Transverse colon (tissue), 4 donors: ENCODE measurements around the gene SMIM10. TPM values are rescaled to one million over a fixed set of nuclear protein-coding genes. Genes with fewer than 3 reads are reported as not detected.

ENCODE experiments used
- DNase-seq: peaks from one replicate; pipeline ENCODE4 v3.0.0-alpha.2; 2019
- H3K27ac ChIP-seq, 4 donors: fragments of 200-600 bp; sonication (generic); 2 replicates each; pipeline ENCODE4 v1.5.1; 2016 to 2018; ENCODE audit warnings: inconsistent platforms in 4 of 4
- H3K27me3 ChIP-seq: fragments of 200-600 bp; sonication (generic); 2 replicates; pipeline ENCODE4 v1.5.1; 2017; ENCODE audit warnings: inconsistent platforms
- H3K36me3 ChIP-seq, 4 donors: fragments of 200-600 bp; sonication (generic); 2 replicates each; pipeline ENCODE4 v1.5.1; 2017 to 2019; ENCODE audit warnings: inconsistent platforms in 4 of 4
- H3K4me1 ChIP-seq, 4 donors: fragments of 200-600 bp; sonication (generic); 2 replicates each; pipeline ENCODE4 v1.5.1; 2017 to 2020; ENCODE audit warnings: inconsistent platforms in 4 of 4
- H3K4me3 ChIP-seq, 4 donors: fragments of 200-600 bp; sonication (generic); 1 replicate in 1 of 4; 2 replicates in 3 of 4; pipeline versions ENCODE4 v1.5.1 to v1.6.1; 2017 to 2019; ENCODE audit warnings: inconsistent platforms in 4 of 4
- H3K9me3 ChIP-seq, 2 donors: fragments of 200-600 bp; sonication (generic); 2 replicates each; pipeline ENCODE4 v1.5.1; 2017 to 2019; ENCODE audit warnings: inconsistent platforms in 2 of 2
- CTCF ChIP-seq, 5 experiments: fragments of 200-600 bp in 3 of 5; fragments of 450-650 bp in 2 of 5; sonication (generic) in 3 of 5; IDR thresholded peaks; 1 replicate in 2 of 5; 2 replicates in 3 of 5; pipeline ENCODE4 v1.5.1; 2016 to 2017; ENCODE audit warnings: antibody characterized with exemption in 5 of 5, inconsistent platforms in 3 of 5, mild to moderate bottlenecking in 2 of 5, moderate library complexity in 1 of 5
- EP300 ChIP-seq: sonication (generic); formaldehyde crosslinking; IDR thresholded peaks from one replicate; pipeline ENCODE4 v1.6.1; 2017; ENCODE audit warnings: antibody characterized with exemption, low read depth
- POLR2A ChIP-seq: fragments of 450-650 bp; IDR thresholded peaks from one replicate; pipeline ENCODE4 v1.6.1; 2016; ENCODE audit warnings: antibody characterized with exemption, mild to moderate bottlenecking, moderate library complexity
- POLR2AphosphoS5 ChIP-seq, 3 donors: sonication (generic); formaldehyde crosslinking; IDR thresholded peaks; one replicate each; pipeline ENCODE4 v1.6.1; 2016; ENCODE audit warnings: antibody characterized with exemption in 3 of 3
- WGBS, 2 donors: methylation state at CpG; one replicate each; pipeline ENCODE4 v1.1.5; 2018; ENCODE audit warnings: low coverage in 1 of 2; 5-methylcytosine and 5-hydroxymethylcytosine counted together
- in situ Hi-C, 4 donors: fragments of 200-750 bp; cut with MboI; loops; one replicate each; pipeline versions ENCODE4 v1.15.0 to v1.15.1; 2017; ENCODE audit warnings: low sequenced_read_pairs in 3 of 4, low pct_ligation_motif_present in 1 of 4, low pct_unique_long_range_greater_than_20kb in 1 of 4
- intact Hi-C: fragments of 100-400 bp; cut with DNase I; formaldehyde crosslinking; loops from one replicate; pipeline ENCODE4 v1.15.1; 2023; ENCODE audit warnings: low total_unique reads
- total RNA-seq, 4 donors: library from RNA; depleted of rRNA; stranded (reverse); fragments of >200 nt; gene quantifications; one replicate each; pipeline ENCODE4 v1.1.0, GENCODE V29; 2016

SMIM10 gene
- total RNA-seq, 4 donors from 2014 or later = 1.8 to 1.9 TPM; not detected in 2

DNA sequence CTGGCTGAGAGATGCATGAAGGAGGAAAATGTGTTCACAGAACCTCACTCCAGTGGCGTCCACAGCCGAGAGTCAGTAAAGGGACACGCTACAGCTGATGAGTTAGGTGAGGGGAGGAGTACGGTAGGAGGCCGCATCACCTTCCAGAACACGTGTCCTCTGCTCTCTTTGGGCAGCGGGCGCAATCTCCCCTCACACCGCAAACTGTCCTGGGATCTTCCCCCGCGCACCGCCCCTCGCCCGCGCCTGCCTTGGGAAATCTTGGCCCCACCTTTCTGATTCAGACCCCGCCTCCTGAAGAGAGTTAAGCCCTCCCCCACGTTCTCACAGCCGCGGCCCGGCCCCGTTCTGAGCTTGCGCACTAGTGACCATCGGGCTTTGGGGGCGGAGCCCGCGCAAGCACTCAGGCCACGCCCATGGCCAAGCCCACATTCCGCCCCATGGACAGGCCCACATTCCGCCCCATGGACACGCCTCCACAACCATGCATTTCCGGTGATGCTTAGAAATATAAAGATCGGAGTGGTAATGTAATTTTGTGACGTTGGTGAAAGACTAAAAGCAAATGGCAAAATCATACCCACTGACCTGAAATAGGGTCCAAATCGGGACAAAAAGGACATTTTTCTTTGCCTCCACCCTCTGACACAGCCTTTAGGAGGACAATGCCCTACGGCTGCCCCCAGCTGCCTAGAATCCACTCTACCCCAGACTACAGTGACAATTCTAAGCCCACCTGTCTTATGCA is 13.3 kb downstream of the SMIM10 start:
- Histone ChIP-seq H3K4me1 (no peaks in the 10 kb centered on the region), H3K27ac (peak overlapping the region in 3 of 4 donors; percentile 31 to 50 (median 33)), H3K36me3 (no peaks in the 10 kb centered on the region), H3K4me3 (peak overlapping the region in 3 of 4 donors; percentile 21 to 51 (median 32)), H3K9me3 (no peaks in the 10 kb centered on the region), H3K27me3 (no peaks in the 10 kb centered on the region)
- intact Hi-C loops = no loop called here
- WGBS, 2 donors = 50% methylated on average over 35 of the region's 35 CpGs; no CpG with 5 or more reads in 1 of the 2 donors
- peak; percentile 92 for DNase-seq
- in situ Hi-C loops = no loop called here
- TF ChIP-seq EP300 (no peak), POLR2AphosphoS5 (IDR thresholded peaks at IDR 0.05) (no peak), CTCF (IDR thresholded peaks at IDR 0.05) (no peak), POLR2A (no peak)

DNA sequence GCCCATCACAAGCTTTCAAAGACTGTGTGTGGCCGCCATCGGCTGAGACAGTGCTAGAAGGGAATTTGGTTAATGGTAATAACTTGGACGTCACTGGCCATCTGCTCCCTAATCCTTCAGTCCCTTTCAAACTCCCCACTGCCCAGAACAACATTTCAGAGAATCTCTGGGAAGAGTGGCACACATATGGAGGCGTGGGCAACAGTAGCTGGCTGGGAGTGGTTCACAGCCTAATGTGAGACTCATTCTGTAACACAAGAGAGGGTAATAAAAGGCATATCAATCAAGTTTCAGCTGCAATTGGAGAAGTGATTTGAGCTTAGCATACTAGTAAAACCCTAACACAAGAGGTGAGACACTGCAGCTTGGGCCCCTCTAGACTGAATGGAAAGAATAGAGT is 15.4 kb downstream of the SMIM10 start:
- TF ChIP-seq POLR2AphosphoS5 (IDR thresholded peaks at IDR 0.05) (no peak), POLR2A (no peak), EP300 (no peak), CTCF (IDR thresholded peaks at IDR 0.05) (no peak)
- Histone ChIP-seq H3K4me3 (no peak overlapping the region), H3K4me1 (no peaks in the 10 kb centered on the region), H3K36me3 (no peaks in the 10 kb centered on the region), H3K27me3 (no peaks in the 10 kb centered on the region), H3K27ac (no peak overlapping the region), H3K9me3 (no peaks in the 10 kb centered on the region)
- intact Hi-C loops = no loop called here
- 70% methylated on average over 4 of the region's 4 CpGs; no CpG with 5 or more reads in 1 of the 2 donors for WGBS, 2 donors
- DNase-seq = no peak
- in situ Hi-C loops = no loop called here

DNA sequence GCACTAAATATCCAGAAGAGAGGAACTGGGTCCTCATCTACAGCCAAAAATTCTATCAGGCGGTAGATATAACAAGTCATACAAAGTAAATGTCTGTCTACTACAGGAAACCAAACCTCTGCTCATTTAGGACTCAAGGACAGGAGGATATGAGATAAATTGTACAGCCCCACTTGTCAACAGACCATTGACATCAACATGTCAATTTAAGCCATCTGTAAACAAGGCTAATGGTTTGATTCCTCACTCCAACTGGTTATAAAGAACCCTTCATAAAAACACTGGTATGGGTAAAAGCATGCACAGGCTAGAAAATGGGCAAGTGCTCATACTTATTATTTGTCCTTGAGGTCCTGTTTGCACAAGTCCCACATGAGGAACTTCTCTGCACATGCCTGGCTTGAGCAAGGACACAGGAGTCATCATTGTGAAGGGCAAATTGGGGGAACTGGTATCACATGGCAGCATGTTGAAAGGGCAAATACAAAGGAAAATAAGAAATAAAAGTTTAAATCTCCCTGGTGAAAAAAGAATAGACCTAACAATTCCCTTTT is 18.3 kb downstream of the SMIM10 start:
- in situ Hi-C loops (no loop called here), intact Hi-C loops (no loop called here)
- Histone ChIP-seq H3K4me3 (no peak overlapping the region), H3K27me3 (no peaks in the 10 kb centered on the region), H3K9me3 (no peaks in the 10 kb centered on the region), H3K4me1 (no peaks in the 10 kb centered on the region), H3K36me3 (no peaks in the 10 kb centered on the region), H3K27ac (no peak overlapping the region)
- TF ChIP-seq CTCF (IDR thresholded peaks at IDR 0.05) (no peak), POLR2AphosphoS5 (IDR thresholded peaks at IDR 0.05) (no peak), EP300 (no peak), POLR2A (no peak)
- WGBS, 2 donors = 81% methylated on average over 1 of the region's 1 CpG; no CpG with 5 or more reads in 1 of the 2 donors
- DNase-seq = no peak

GRCh38 chrX:135009838-135010237 is 19.0 kb downstream of the SMIM10 start:
- TF ChIP-seq POLR2A = no peak
- DNase-seq = no peak
- Histone ChIP-seq H3K9me3 (no peaks in the 10 kb centered on the region), H3K4me1 (no peaks in the 10 kb centered on the region), H3K36me3 (no peaks in the 10 kb centered on the region), H3K27ac (no peak overlapping the region), H3K27me3 (no peaks in the 10 kb centered on the region), H3K4me3 (no peak overlapping the region)
- WGBS, 2 donors = 37% methylated on average over 4 of the region's 4 CpGs; no CpG with 5 or more reads in 1 of the 2 donors
- intact Hi-C loops (no loop called here), in situ Hi-C loops (no loop called here)
